ENCODE results near the gene TDRD7.

TDRD7 gene

GRCh38 chr9:97502222-97502983, 90.5 kb downstream of the TDRD7 start:
- H3K27me3 ChIP-seq (ENCODE audit: insufficient read depth, poor library complexity, severe bottlenecking), result peaks cover 38% of the 10 kb centered on the region

GRCh38 chr9:97502984-97503861, 91.3 kb downstream of the TDRD7 start:
- TF ChIP-seq POLR2AphosphoS5 (IDR thresholded peaks at IDR 0.05; ENCODE audit: low read depth) (no peak), CTCF (IDR thresholded peaks at IDR 0.05; ENCODE audit: insufficient read depth, low read length) (no peak), REST (IDR thresholded peaks at IDR 0.05; ENCODE audit: insufficient replicate concordance, low read depth) (no peak), GABPA (IDR thresholded peaks at IDR 0.05; ENCODE audit: low read depth) (no peak), SPI1 (IDR thresholded peaks at IDR 0.05; ENCODE audit: borderline replicate concordance, low read depth) (no peak)
- Histone ChIP-seq H3K27me3 (ENCODE audit: insufficient read depth, poor library complexity, severe bottlenecking) (peaks cover 38% of the 10 kb centered on the region), H3K27ac (replicated peaks) (no peak overlapping the region), H3K4me3 (replicated peaks; ENCODE audit: insufficient read depth, low read length) (no peak overlapping the region; the same call in 1 of the 2 replicates)
- no peak for DNase-seq (ENCODE audit: low read depth in 1 of 2, low spot score in 1 of 2)

More at GRCh38 chr9:97502222-97502983, 90.5 kb downstream of the TDRD7 start:
- TF ChIP-seq CTCF (IDR thresholded peaks at IDR 0.05; ENCODE audit: insufficient read depth, low read length) (no peak), POLR2AphosphoS5 (IDR thresholded peaks at IDR 0.05; ENCODE audit: low read depth) (no peak), GABPA (IDR thresholded peaks at IDR 0.05; ENCODE audit: low read depth) (no peak), SPI1 (IDR thresholded peaks at IDR 0.05; ENCODE audit: borderline replicate concordance, low read depth) (no peak), REST (IDR thresholded peaks at IDR 0.05; ENCODE audit: insufficient replicate concordance, low read depth) (no peak)
- Histone ChIP-seq H3K27ac (replicated peaks) (no peak overlapping the region), H3K4me3 (replicated peaks; ENCODE audit: insufficient read depth, low read length) (peak overlapping the region; percentile 68)
- DNase-seq (ENCODE audit: low read depth in 1 of 2, low spot score in 1 of 2), result no peak

GRCh38 chr9:97503862-97504210, 91.9 kb downstream of the TDRD7 start:
- H3K27ac ChIP-seq (replicated peaks), result no peak overlapping the region
- DNase-seq (ENCODE audit: low read depth in 1 of 2, low spot score in 1 of 2), result no peak
- peaks cover 38% of the 10 kb centered on the region for H3K27me3 ChIP-seq (ENCODE audit: insufficient read depth, poor library complexity, severe bottlenecking)
- TF ChIP-seq CTCF (IDR thresholded peaks at IDR 0.05; ENCODE audit: insufficient read depth, low read length), result no peak
- no peak for TF ChIP-seq SPI1 (IDR thresholded peaks at IDR 0.05; ENCODE audit: borderline replicate concordance, low read depth)
- TF ChIP-seq REST (IDR thresholded peaks at IDR 0.05; ENCODE audit: insufficient replicate concordance, low read depth), result no peak
- no peak for TF ChIP-seq POLR2AphosphoS5 (IDR thresholded peaks at IDR 0.05; ENCODE audit: low read depth)
- TF ChIP-seq GABPA (IDR thresholded peaks at IDR 0.05; ENCODE audit: low read depth), result no peak
- H3K4me3 ChIP-seq (replicated peaks; ENCODE audit: insufficient read depth, low read length), result no peak overlapping the region

Measured in HL-60 (cell line).